K562 (cell line): Measurements from ENCODE around the gene GPHN. TPM values are rescaled to one million over a fixed set of nuclear protein-coding genes. Genes with fewer than 3 reads are reported as not detected.
"Not testable (repeated sequence)": the region's sequence is repeated elsewhere in the genome, so short reads cannot be mapped to it uniquely, and the experiment has no call there.

Experiments
- ATAC-seq: fragments of 200-7000 bp; cut with Tn5 transposase; 3 replicates; pipeline ENCODE4 v1.9.1; 2020; ENCODE audit warnings: moderate library complexity
- BruUV-seq: library from RNA; stranded (reverse); fragments of 400-500 nt; replicated peaks from 2 replicates; lab custom pipeline; 2021; lab: Mats Ljungman, UMichigan
- CTCF ChIA-PET: fragments of 300-600 bp; formaldehyde crosslinking; extraction: SDS; loops from one replicate; lab custom pipeline; 2021; ENCODE audit warnings: low intra/inter-chr PET ratio; lab: Yijun Ruan, JAX
- POLR2A ChIA-PET: fragments of 300-600, 350-650 bp; sonication (Branson Sonifier 250); formaldehyde crosslinking; extraction: SDS; loops from one replicate; lab custom pipeline; 2021; ENCODE audit warnings: antibody characterized with exemption, inconsistent platforms; lab: Yijun Ruan, JAX
- DNase-seq, 4 experiments: peaks; one replicate each; pipeline versions ENCODE4 v3.0.0 to v3.0.0-alpha.2; 2011 to 2018; ENCODE audit warnings: low spot score in 3 of 4, mixed read lengths in 3 of 4; ENCODE audit errors: extremely low read depth in 1 of 4
- FAIRE-seq: peaks from 2 replicates; lab custom pipeline; 2011; peaks lifted over from hg19 to GRCh38; lab: Jason Lieb, UNC
- H2AFZ ChIP-seq: 2 replicates; pipeline ENCODE4 v1.6.0; 2011; ENCODE audit warnings: low read depth, low read length, control low read depth, inconsistent platforms
- H3K27ac ChIP-seq: fragments of 200-600 bp; 3 replicates; pipeline ENCODE4 v1.8.0; 2011; ENCODE audit warnings: low read depth, mild to moderate bottlenecking, control low read depth, inconsistent platforms, low read length, moderate library complexity, mixed read lengths; ENCODE audit errors: extremely low read depth
- H3K27me3 ChIP-seq, 2 experiments: fragments of 300-600 bp in 1 of 2; 2 replicates in 1 of 2; 3 replicates in 1 of 2; pipeline versions ENCODE4 v1.6.0 to v1.8.0; 2011; ENCODE audit warnings: inconsistent platforms in 2 of 2, low read length in 2 of 2, mild to moderate bottlenecking in 1 of 2, mixed read lengths in 1 of 2, moderate library complexity in 1 of 2; ENCODE audit not compliant: control insufficient read depth in 2 of 2, insufficient read depth in 2 of 2
- H3K36me3 ChIP-seq: fragments of 300-600 bp; 3 replicates; pipeline ENCODE4 v1.8.0; 2011; ENCODE audit warnings: mild to moderate bottlenecking, low read length, inconsistent platforms; ENCODE audit not compliant: control insufficient read depth, insufficient read depth
- H3K4me1 ChIP-seq, 2 experiments: fragments of 200-600 bp in 1 of 2; replicated peaks in 1 of 2; 2 replicates in 1 of 2; 3 replicates in 1 of 2; pipeline versions ENCODE4 v1.5.1 to v1.8.0; 2011; ENCODE audit warnings: inconsistent platforms in 2 of 2, low read length in 2 of 2, mild to moderate bottlenecking in 1 of 2, mixed read lengths in 1 of 2, moderate library complexity in 1 of 2; ENCODE audit not compliant: control insufficient read depth in 2 of 2, insufficient read depth in 2 of 2
- H3K4me2 ChIP-seq: 2 replicates; pipeline ENCODE4 v1.6.1; 2011; ENCODE audit warnings: low read length, control low read depth, inconsistent platforms, mixed read lengths; ENCODE audit not compliant: insufficient read depth
- H3K4me3 ChIP-seq: fragments of 200-600 bp; sonication (generic), shearing (Covaris generic); 2 replicates; pipeline ENCODE4 v1.5.1; 2016; ENCODE audit warnings: control low read depth, inconsistent platforms
- H3K79me2 ChIP-seq: fragments of 200-600 bp; 3 replicates; pipeline ENCODE4 v1.8.0; 2011; ENCODE audit warnings: low read length, inconsistent platforms; ENCODE audit not compliant: control insufficient read depth, insufficient read depth
- H3K9ac ChIP-seq, 2 experiments: 2 replicates each; pipeline versions ENCODE4 v1.6.0 to v1.6.1; 2011; ENCODE audit warnings: low read depth in 2 of 2, low read length in 2 of 2, control low read depth in 1 of 2, inconsistent platforms in 1 of 2, mild to moderate bottlenecking in 1 of 2, mixed read lengths in 1 of 2; ENCODE audit not compliant: insufficient read depth in 1 of 2
- H3K9me1 ChIP-seq: one replicate; pipeline ENCODE4 v1.6.0; 2011; ENCODE audit warnings: inconsistent platforms, mild to moderate bottlenecking, low read length, moderate library complexity; ENCODE audit not compliant: control insufficient read depth, insufficient read depth
- H3K9me3 ChIP-seq: replicated peaks from 2 replicates; pipeline ENCODE4 v1.5.1; 2011; ENCODE audit warnings: low read depth, low read length, inconsistent platforms; ENCODE audit not compliant: control insufficient read depth, insufficient read depth
- H4K20me1 ChIP-seq: replicated peaks from 2 replicates; pipeline ENCODE4 v1.6.1; 2011; ENCODE audit warnings: low read length, inconsistent platforms, mixed read lengths; ENCODE audit not compliant: control insufficient read depth, insufficient read depth
- GATA2 ChIP-seq: sonication (generic); formaldehyde crosslinking; IDR thresholded peaks from 2 replicates; pipeline ENCODE4 v1.4.0; 2020; ENCODE audit warnings: mild to moderate bottlenecking, missing genetic modification reagents
- GATAD2A ChIP-seq: fragments of 450-650 bp; IDR thresholded peaks from 2 replicates; pipeline ENCODE4 v1.6.1; 2017
- SAFB ChIP-seq: fragments of 200-400 bp; formaldehyde crosslinking; IDR thresholded peaks from 2 replicates; pipeline ENCODE4 v1.6.1; 2017; ENCODE audit warnings: low read depth, low read length, borderline replicate concordance
- WGBS: fragments of 100-300 bp; shearing (Covaris generic); methylation state at CpG from one replicate; pipeline ENCODE4 v1.1.6; 2016; ENCODE audit warnings: low coverage, mixed read lengths; ENCODE audit not compliant: insufficient coverage; ENCODE audit errors: missing lambda C conversion rate; 5-methylcytosine and 5-hydroxymethylcytosine counted together
- in situ Hi-C: fragments of 300-500 bp; cut with MboI; formaldehyde crosslinking; loops from 4 replicates; pipeline ENCODE4 v1.15.0; 2018; ENCODE audit warnings: inconsistent platforms, mixed read lengths
- intact Hi-C: fragments of 100-400 bp; cut with micrococcal nuclease; formaldehyde crosslinking; loops from 2 replicates; pipeline ENCODE4 v1.14.2; 2022
- polyA plus RNA-seq, 8 experiments: library from polyadenylated mRNA; depleted of rRNA in 4 of 8; stranded (reverse) in 5 of 8; unstranded in 3 of 8; fragments of >200 nt; fragmentation: Nextera tagmentation in 2 of 8; fragmentation: Illumina TruSeq in 1 of 8; extraction: Ambion mirVana in 2 of 8; extraction: Trizol in 1 of 8; gene quantifications; 2 replicates each; pipeline versions ENCODE4 v1.2.1 to v1.2.3, GENCODE V29; 2011 to 2014; ENCODE audit warnings: inconsistent platforms in 1 of 8, missing spikeins in 1 of 8
- total RNA-seq, 7 experiments: library from RNA; depleted of rRNA in 6 of 7; stranded (reverse); fragments of >200 nt in 6 of 7; fragmentation: Illumina TruSeq in 2 of 7; extraction: Trizol in 2 of 7; gene quantifications; 2 replicates each; pipeline versions ENCODE4 v1.2.1 to v1.2.3, GENCODE V29; 2011 to 2021; ENCODE audit warnings: low replicate concordance in 1 of 7
- TF ChIP-seq, protein P1 (sequence below): fragments of 250-450 bp; sonication (Bioruptor Pico); IDR thresholded peaks from 2 replicates; pipeline ENCODE4 v1.8.0; 2022; ENCODE audit warnings: moderate library complexity, mild to moderate bottlenecking, inconsistent platforms
- TF ChIP-seq, protein P2 (sequence below): fragments of 450-650 bp; formaldehyde crosslinking; IDR thresholded peaks from 2 replicates; pipeline ENCODE4 v1.4.0; 2020; ENCODE audit warnings: mild to moderate bottlenecking
- TF ChIP-seq, protein P3 (sequence below), 2 experiments: fragments of 450-650 bp; IDR thresholded peaks; 2 replicates each; pipeline ENCODE4 v1.6.1; 2018; ENCODE audit warnings: mild to moderate bottlenecking in 2 of 2, low read depth in 1 of 2; ENCODE audit not compliant: partially characterized antibody in 2 of 2
- TF ChIP-seq, protein P4 (sequence below): fragments of 200-800 bp; sonication (Bioruptor generic); IDR thresholded peaks from 2 replicates; pipeline ENCODE4 v1.6.1; 2017; ENCODE audit warnings: missing genetic modification characterization, missing compliant biosample characterization
- TF ChIP-seq, protein P5 (sequence below): fragments of 200-400 bp; formaldehyde crosslinking; IDR thresholded peaks from 2 replicates; pipeline ENCODE4 v1.6.1; 2017; ENCODE audit warnings: mild to moderate bottlenecking, low read depth, low read length, moderate library complexity

Gene GPHN
- total and polyA plus RNA-seq, 9 of the 15 experiments (the other 6 are each of a cell fraction or from before 2014, with no cell fraction given), result 5.9 to 16.0 (median 11.4) TPM

DNA sequence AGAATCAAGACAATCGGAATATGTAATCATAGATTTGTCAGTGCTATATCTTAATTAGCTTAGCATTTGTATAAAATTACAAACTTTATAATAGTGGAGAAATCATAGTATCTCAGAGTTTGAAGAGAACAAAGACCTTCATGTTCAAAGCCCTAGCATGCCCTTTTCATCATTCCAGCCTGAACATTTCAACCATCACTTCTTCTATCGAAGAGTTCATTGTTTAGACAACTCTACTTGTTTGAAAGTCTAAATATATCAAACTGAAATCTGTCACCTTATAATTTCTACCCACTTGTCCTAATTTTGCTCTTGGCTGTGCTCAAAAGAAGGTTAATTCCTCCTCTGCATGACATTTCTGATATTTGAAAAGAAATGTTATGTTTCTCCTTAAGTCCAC lies 325.9 kb downstream of the GPHN start (continued):
- TF ChIP-seq, protein P1, sequence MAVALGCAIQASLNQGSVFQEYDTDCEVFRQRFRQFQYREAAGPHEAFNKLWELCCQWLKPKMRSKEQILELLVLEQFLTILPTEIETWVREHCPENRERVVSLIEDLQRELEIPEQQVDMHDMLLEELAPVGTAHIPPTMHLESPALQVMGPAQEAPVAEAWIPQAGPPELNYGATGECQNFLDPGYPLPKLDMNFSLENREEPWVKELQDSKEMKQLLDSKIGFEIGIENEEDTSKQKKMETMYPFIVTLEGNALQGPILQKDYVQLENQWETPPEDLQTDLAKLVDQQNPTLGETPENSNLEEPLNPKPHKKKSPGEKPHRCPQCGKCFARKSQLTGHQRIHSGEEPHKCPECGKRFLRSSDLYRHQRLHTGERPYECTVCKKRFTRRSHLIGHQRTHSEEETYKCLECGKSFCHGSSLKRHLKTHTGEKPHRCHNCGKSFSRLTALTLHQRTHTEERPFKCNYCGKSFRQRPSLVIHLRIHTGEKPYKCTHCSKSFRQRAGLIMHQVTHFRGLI, result no peak
- TF ChIP-seq, protein P2, sequence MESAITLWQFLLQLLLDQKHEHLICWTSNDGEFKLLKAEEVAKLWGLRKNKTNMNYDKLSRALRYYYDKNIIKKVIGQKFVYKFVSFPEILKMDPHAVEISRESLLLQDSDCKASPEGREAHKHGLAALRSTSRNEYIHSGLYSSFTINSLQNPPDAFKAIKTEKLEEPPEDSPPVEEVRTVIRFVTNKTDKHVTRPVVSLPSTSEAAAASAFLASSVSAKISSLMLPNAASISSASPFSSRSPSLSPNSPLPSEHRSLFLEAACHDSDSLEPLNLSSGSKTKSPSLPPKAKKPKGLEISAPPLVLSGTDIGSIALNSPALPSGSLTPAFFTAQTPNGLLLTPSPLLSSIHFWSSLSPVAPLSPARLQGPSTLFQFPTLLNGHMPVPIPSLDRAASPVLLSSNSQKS (CRISPR knock-in tag), result no peak
- TF ChIP-seq, protein P3, sequence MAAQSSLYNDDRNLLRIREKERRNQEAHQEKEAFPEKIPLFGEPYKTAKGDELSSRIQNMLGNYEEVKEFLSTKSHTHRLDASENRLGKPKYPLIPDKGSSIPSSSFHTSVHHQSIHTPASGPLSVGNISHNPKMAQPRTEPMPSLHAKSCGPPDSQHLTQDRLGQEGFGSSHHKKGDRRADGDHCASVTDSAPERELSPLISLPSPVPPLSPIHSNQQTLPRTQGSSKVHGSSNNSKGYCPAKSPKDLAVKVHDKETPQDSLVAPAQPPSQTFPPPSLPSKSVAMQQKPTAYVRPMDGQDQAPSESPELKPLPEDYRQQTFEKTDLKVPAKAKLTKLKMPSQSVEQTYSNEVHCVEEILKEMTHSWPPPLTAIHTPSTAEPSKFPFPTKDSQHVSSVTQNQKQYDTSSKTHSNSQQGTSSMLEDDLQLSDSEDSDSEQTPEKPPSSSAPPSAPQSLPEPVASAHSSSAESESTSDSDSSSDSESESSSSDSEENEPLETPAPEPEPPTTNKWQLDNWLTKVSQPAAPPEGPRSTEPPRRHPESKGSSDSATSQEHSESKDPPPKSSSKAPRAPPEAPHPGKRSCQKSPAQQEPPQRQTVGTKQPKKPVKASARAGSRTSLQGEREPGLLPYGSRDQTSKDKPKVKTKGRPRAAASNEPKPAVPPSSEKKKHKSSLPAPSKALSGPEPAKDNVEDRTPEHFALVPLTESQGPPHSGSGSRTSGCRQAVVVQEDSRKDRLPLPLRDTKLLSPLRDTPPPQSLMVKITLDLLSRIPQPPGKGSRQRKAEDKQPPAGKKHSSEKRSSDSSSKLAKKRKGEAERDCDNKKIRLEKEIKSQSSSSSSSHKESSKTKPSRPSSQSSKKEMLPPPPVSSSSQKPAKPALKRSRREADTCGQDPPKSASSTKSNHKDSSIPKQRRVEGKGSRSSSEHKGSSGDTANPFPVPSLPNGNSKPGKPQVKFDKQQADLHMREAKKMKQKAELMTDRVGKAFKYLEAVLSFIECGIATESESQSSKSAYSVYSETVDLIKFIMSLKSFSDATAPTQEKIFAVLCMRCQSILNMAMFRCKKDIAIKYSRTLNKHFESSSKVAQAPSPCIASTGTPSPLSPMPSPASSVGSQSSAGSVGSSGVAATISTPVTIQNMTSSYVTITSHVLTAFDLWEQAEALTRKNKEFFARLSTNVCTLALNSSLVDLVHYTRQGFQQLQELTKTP (IDR thresholded peaks at IDR 0.05; ENCODE audit: low read depth in 1 of 2, partially characterized antibody in 2 of 2), result no peak
- TF ChIP-seq SAFB (no peak), GATAD2A (no peak), GATA2 (CRISPR knock-in tag) (no peak)
- TF ChIP-seq, protein P4, sequence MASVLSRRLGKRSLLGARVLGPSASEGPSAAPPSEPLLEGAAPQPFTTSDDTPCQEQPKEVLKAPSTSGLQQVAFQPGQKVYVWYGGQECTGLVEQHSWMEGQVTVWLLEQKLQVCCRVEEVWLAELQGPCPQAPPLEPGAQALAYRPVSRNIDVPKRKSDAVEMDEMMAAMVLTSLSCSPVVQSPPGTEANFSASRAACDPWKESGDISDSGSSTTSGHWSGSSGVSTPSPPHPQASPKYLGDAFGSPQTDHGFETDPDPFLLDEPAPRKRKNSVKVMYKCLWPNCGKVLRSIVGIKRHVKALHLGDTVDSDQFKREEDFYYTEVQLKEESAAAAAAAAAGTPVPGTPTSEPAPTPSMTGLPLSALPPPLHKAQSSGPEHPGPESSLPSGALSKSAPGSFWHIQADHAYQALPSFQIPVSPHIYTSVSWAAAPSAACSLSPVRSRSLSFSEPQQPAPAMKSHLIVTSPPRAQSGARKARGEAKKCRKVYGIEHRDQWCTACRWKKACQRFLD (CRISPR knock-in tag), result no peak
- TF ChIP-seq, protein P5, sequence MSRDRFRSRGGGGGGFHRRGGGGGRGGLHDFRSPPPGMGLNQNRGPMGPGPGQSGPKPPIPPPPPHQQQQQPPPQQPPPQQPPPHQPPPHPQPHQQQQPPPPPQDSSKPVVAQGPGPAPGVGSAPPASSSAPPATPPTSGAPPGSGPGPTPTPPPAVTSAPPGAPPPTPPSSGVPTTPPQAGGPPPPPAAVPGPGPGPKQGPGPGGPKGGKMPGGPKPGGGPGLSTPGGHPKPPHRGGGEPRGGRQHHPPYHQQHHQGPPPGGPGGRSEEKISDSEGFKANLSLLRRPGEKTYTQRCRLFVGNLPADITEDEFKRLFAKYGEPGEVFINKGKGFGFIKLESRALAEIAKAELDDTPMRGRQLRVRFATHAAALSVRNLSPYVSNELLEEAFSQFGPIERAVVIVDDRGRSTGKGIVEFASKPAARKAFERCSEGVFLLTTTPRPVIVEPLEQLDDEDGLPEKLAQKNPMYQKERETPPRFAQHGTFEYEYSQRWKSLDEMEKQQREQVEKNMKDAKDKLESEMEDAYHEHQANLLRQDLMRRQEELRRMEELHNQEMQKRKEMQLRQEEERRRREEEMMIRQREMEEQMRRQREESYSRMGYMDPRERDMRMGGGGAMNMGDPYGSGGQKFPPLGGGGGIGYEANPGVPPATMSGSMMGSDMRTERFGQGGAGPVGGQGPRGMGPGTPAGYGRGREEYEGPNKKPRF, result no peak

DNA sequence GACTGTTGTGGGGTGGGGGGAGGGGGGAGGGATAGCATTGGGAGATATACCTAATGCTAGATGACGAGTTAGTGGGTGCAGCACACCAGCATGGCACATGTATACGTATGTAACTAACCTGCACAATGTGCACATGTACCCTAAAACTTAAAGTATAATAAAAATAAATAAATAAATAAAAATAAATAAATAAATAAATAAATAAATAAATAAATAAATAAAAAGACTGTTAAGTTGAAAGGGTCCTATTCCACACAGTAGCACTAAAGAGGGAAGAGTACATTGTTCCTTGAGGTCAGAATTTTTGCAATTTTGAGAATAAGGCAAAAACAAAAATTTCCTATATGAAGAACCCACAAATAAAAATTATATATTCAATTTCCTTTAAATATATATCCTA lies 329.5 kb downstream of the GPHN start:
- H4K20me1 ChIP-seq, CTCF ChIA-PET, H3K9ac ChIP-seq, H3K9me3 ChIP-seq, H3K9me1 ChIP-seq, H3K36me3 ChIP-seq, H3K27ac ChIP-seq, ATAC-seq, H3K4me2 ChIP-seq, BruUV-seq, intact Hi-C loops, DNase-seq, POLR2A ChIA-PET, H3K4me1 ChIP-seq, in situ Hi-C loops, FAIRE-seq, H3K27me3 ChIP-seq, H3K79me2 ChIP-seq, H3K4me3 ChIP-seq, H2AFZ ChIP-seq: not testable (repeated sequence)
- no CpG with 5 or more reads among the region's 2 CpGs for WGBS
